RWPE2 (cell line): ENCODE measurements around the gene AMBP.

ENCODE experiments used
- ATAC-seq: fragments of 200-7000 bp; cut with Tn5 transposase; 3 replicates; pipeline ENCODE4 v1.9.1; 2021; ENCODE audit warnings: low read depth
- DNase-seq: peaks from one replicate; pipeline ENCODE4 v3.0.0-alpha.2; 2020; ENCODE audit warnings: low spot score
- H3K27ac ChIP-seq: fragments of 450-650 bp; 2 replicates; pipeline ENCODE4 v1.5.1; 2017; ENCODE audit warnings: mild to moderate bottlenecking; ENCODE audit not compliant: poor library complexity, severe bottlenecking
- H3K27me3 ChIP-seq: fragments of 250-450 bp; sonication (Bioruptor Pico); 2 replicates; pipeline ENCODE4 v1.5.1; 2021; ENCODE audit warnings: mild to moderate bottlenecking, moderate library complexity; ENCODE audit not compliant: insufficient read depth, poor library complexity, severe bottlenecking
- H3K36me3 ChIP-seq: fragments of 250-450 bp; sonication (Bioruptor Pico); 2 replicates; pipeline ENCODE4 v1.5.1; 2020; ENCODE audit warnings: low read depth, mild to moderate bottlenecking, moderate library complexity
- H3K4me1 ChIP-seq: fragments of 250-450 bp; sonication (Bioruptor Pico); 2 replicates; pipeline ENCODE4 v1.5.1; 2021; ENCODE audit warnings: mild to moderate bottlenecking, moderate library complexity; ENCODE audit not compliant: insufficient read depth, poor library complexity, severe bottlenecking
- H3K4me3 ChIP-seq: fragments of 250-450 bp; sonication (Bioruptor Pico); 2 replicates; pipeline ENCODE4 v1.5.1; 2021; ENCODE audit warnings: mild to moderate bottlenecking, moderate library complexity; ENCODE audit not compliant: severe bottlenecking
- H3K9me3 ChIP-seq: fragments of 250-450 bp; sonication (Bioruptor Pico); 2 replicates; pipeline ENCODE4 v1.5.1; 2021; ENCODE audit warnings: mild to moderate bottlenecking, moderate library complexity; ENCODE audit not compliant: severe bottlenecking
- CTCF ChIP-seq: fragments of 450-650 bp; IDR thresholded peaks from one replicate; pipeline ENCODE4 v1.5.1; 2017; ENCODE audit warnings: mild to moderate bottlenecking, moderate library complexity; ENCODE audit not compliant: poor library complexity, severe bottlenecking

AMBP gene

DNA sequence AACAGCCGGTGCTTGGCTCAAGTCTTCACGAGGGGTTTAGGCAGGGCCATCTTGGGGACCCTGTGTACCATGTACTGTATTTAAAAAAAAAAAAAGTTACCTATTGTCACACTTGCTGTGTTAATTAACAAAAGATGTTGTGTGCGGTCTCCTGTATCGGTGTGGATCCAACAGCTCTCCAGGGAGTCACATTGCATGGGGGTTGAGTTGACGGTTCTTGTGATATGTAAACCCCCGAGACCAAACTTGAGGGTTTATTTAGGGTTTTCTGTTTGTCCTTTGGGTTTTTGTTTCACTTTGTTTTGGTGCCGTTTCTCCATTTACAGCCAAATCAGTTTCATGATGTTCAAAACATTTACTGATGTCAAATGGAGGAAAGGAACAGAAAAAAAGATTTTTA is 22.2 kb downstream of the AMBP start:
- H3K27ac ChIP-seq: no peak overlapping the region
- H3K9me3 ChIP-seq: no peaks in the 10 kb centered on the region
- H3K36me3 ChIP-seq: no peaks in the 10 kb centered on the region
- ATAC-seq (no peak), DNase-seq (no peak)
- TF ChIP-seq CTCF: no peak
- H3K4me3 ChIP-seq: no peak overlapping the region
- no peaks in the 10 kb centered on the region for H3K4me1 ChIP-seq
- H3K27me3 ChIP-seq: no peaks in the 10 kb centered on the region

DNA sequence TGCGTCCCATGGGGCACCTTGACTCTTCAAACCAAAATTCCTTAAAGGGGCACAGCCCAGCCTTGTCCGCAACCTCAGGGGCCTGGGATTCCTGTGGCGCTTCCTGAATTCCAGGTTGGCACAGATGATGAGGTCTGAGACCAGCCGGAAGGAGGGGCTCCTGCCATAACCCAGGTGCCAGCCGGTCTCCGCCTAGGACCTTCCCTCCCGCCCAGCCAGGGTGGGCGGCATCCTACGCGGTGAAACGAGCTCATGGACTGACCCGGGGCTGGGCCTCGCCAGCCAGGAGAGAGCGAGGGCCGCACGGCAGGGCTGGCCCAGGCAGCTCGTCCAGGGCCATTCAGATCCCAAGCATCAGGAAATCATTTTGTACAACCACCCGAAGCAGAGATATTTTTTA is 23.0 kb downstream of the AMBP start:
- ATAC-seq (no peak), DNase-seq (no peak)
- no peaks in the 10 kb centered on the region for H3K4me1 ChIP-seq
- no peak overlapping the region for H3K4me3 ChIP-seq
- H3K9me3 ChIP-seq: no peaks in the 10 kb centered on the region
- no peak for TF ChIP-seq CTCF
- H3K27ac ChIP-seq: no peak overlapping the region
- no peaks in the 10 kb centered on the region for H3K27me3 ChIP-seq
- peaks cover 3% of the 10 kb centered on the region; the same call in 1 of the 2 replicates for H3K36me3 ChIP-seq

GRCh38 chr9:114054191-114054690 is 23.9 kb downstream of the AMBP start:
- no peak for DNase-seq
- H3K4me1 ChIP-seq: no peaks in the 10 kb centered on the region
- H3K36me3 ChIP-seq: peaks cover 6% of the 10 kb centered on the region; the same call in 1 of the 2 replicates
- TF ChIP-seq CTCF: no peak
- no peak for ATAC-seq
- no peak overlapping the region for H3K4me3 ChIP-seq
- no peak overlapping the region for H3K27ac ChIP-seq
- no peaks in the 10 kb centered on the region for H3K9me3 ChIP-seq
- no peaks in the 10 kb centered on the region for H3K27me3 ChIP-seq

DNA sequence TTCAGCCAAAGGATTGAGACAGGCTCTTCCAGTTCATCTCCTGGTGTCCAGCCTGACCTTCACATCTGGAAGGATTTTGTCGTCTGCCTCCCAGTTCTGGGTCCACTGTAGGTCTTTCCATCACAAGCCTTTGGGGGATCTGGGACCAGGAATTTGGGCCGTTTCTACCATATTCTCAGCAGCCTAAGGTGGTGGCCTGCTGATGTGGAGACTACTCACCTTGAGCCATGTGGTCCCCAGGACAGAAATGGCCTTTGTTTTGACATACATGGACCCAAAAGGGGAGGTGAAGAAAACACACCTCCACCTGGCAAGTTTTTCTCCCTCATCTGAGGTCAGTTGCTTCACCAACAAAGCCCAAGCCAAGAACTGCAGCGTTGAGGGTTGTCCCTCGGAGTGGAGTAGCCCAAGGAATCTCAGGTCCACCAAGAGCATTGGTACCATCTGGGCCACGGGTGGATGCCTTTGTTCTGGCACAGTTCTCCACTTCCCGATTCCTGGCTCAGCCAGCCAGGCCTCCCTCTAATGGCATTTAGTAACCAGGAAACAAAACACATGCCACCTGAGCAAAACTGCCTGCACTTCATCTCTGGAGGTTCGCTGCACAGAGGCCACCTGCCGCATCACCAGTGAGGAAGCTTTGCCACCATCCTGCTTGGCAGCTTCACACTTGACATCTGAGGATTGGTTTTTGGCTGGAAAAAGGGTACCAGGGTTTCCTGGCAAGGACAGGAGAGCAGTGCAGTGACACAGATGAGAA is 24.7 kb downstream of the AMBP start:
- no peak for ATAC-seq
- DNase-seq: no peak
- no peaks in the 10 kb centered on the region for H3K27me3 ChIP-seq
- H3K27ac ChIP-seq: no peak overlapping the region
- no peak for TF ChIP-seq CTCF
- no peak overlapping the region for H3K4me3 ChIP-seq
- no peaks in the 10 kb centered on the region for H3K4me1 ChIP-seq
- H3K9me3 ChIP-seq: no peaks in the 10 kb centered on the region
- H3K36me3 ChIP-seq: peaks cover 6% of the 10 kb centered on the region; the same call in 1 of the 2 replicates

- Histone ChIP-seq H3K4me1 (no peaks in the 10 kb centered on the region), H3K27me3 (no peaks in the 10 kb centered on the region), H3K36me3 (peaks cover 11% of the 10 kb centered on the region; the same call in 1 of the 2 replicates), H3K4me3 (no peak overlapping the region), H3K27ac (no peak overlapping the region), H3K9me3 (no peaks in the 10 kb centered on the region)
- no peak for TF ChIP-seq CTCF
- no peak for ATAC-seq
- DNase-seq: no peak
Measured at GRCh38 chr9:114051706-114052105, 26.4 kb downstream of the AMBP start.
